ENCODE measurements around the gene LAMP1. TPM values are rescaled to one million over a fixed set of nuclear protein-coding genes. Genes with fewer than 3 reads are reported as not detected.

LAMP1 gene, protein sequence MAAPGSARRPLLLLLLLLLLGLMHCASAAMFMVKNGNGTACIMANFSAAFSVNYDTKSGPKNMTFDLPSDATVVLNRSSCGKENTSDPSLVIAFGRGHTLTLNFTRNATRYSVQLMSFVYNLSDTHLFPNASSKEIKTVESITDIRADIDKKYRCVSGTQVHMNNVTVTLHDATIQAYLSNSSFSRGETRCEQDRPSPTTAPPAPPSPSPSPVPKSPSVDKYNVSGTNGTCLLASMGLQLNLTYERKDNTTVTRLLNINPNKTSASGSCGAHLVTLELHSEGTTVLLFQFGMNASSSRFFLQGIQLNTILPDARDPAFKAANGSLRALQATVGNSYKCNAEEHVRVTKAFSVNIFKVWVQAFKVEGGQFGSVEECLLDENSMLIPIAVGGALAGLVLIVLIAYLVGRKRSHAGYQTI
- 124 and 203 TPM in 2 replicates for total RNA-seq

DNA sequence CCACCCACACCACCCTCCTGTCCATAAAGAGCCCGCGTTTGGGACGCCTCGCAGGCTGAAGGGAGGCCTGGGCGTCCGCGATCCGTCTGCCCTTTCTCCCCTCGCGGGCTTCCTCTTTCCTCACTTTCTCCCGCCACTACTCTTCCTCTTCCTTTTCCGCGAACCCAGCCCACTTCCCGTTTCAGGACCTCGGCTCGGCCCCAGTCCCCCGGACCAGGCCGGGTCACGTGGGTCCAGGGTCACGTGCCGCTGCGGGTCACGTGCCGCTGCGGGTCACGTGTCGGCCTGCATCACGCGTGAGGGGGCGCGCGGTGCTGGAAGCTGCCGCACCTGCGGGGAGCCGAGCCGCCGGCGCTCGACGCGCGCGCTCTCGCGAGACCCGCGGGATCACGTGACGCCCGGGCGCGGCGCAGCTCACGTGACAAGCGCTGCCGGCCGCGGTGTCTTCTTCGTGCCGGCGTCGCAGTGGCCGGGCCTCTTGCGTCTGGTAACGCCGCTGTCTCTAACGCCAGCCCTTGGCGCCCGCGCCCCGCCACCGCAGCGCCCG, at the start of gene LAMP1:
TSS of gene LAMP1 (plus strand) at position 417 of the 547 bp plus-strand sequence. CDS start 196 bp downstream, outside the sequence.

Other genes with a start within 250 kb of the LAMP1 start
- gene F7, start 191.4 kb upstream of the LAMP1 start, total RNA-seq = not detected in 2 replicates
- gene F10, start 174.4 kb upstream of the LAMP1 start, total RNA-seq = 4.8 and 11.9 TPM in 2 replicates
- gene PROZ, start 138.6 kb upstream of the LAMP1 start, total RNA-seq = not detected in 2 replicates
- gene PCID2, start 88.6 kb upstream of the LAMP1 start, total RNA-seq = 81.8 and 98.0 TPM in 2 replicates
- gene CUL4A, start 87.6 kb upstream of the LAMP1 start, total RNA-seq = 154 and 171 TPM in 2 replicates
- gene GRTP1, start 66.9 kb downstream of the LAMP1 start, total RNA-seq = 5.8 and 6.5 TPM in 2 replicates
- gene ADPRHL1, start 156.2 kb downstream of the LAMP1 start, total RNA-seq = 0.75 and 0.77 TPM in 2 replicates
- 11.2 and 11.4 TPM in 2 replicates for gene DCUN1D2, start 193.5 kb downstream of the LAMP1 start, total RNA-seq